OCI-LY1 (cell line): Measurements from ENCODE around the gene NUP98.
"Not testable (repeated sequence)": the region's sequence is repeated elsewhere in the genome, so short reads cannot be mapped to it uniquely, and the experiment has no call there.

ENCODE experiments used
- H2AFZ ChIP-seq: fragments of 200-600 bp; sonication (generic), shearing (Covaris generic); 2 replicates; pipeline ENCODE4 v1.6.0; 2014; ENCODE audit warnings: antibody characterized with exemption, mild to moderate bottlenecking, low read length
- H3F3A ChIP-seq: fragments of 200-600 bp; sonication (generic), shearing (Covaris generic); 2 replicates; pipeline ENCODE4 v1.6.0; 2014; ENCODE audit warnings: mild to moderate bottlenecking, antibody characterized with exemption, low read length, moderate library complexity; ENCODE audit not compliant: insufficient read depth
- H3K27ac ChIP-seq: fragments of 200-600 bp; sonication (generic); 2 replicates; pipeline ENCODE4 v1.5.1; 2014; ENCODE audit warnings: low read length, mixed run types, mild to moderate bottlenecking, low read depth; ENCODE audit not compliant: poor library complexity, severe bottlenecking
- H3K27me3 ChIP-seq: fragments of 200-600 bp; sonication (generic); 2 replicates; pipeline ENCODE4 v1.6.0; 2014; ENCODE audit warnings: antibody characterized with exemption, mild to moderate bottlenecking, low read length, moderate library complexity; ENCODE audit not compliant: insufficient read depth
- H3K36me3 ChIP-seq: fragments of 200-600 bp; sonication (generic); 2 replicates; pipeline ENCODE4 v1.6.1; 2014; ENCODE audit warnings: mild to moderate bottlenecking, antibody characterized with exemption, low read length, moderate library complexity, mixed read lengths; ENCODE audit not compliant: insufficient read depth
- H3K4me1 ChIP-seq: fragments of 200-600 bp; sonication (generic); 2 replicates; pipeline ENCODE4 v1.5.1; 2014; ENCODE audit warnings: mild to moderate bottlenecking, low read length, moderate library complexity; ENCODE audit not compliant: insufficient read depth, severe bottlenecking
- H3K4me2 ChIP-seq: fragments of 200-600 bp; sonication (generic), shearing (Covaris generic); 2 replicates; pipeline ENCODE4 v1.6.1; 2014; ENCODE audit warnings: low read length
- H3K4me3 ChIP-seq: fragments of 200-600 bp; sonication (generic); 2 replicates; pipeline ENCODE4 v1.5.1; 2014; ENCODE audit warnings: low read length, low read depth, mild to moderate bottlenecking, mixed read lengths; ENCODE audit not compliant: poor library complexity, severe bottlenecking
- H3K79me2 ChIP-seq: fragments of 200-600 bp; shearing (Covaris generic); 2 replicates; pipeline ENCODE4 v1.6.1; 2016; ENCODE audit warnings: mixed run types, low read length, mixed read lengths; ENCODE audit not compliant: insufficient read depth
- H3K9ac ChIP-seq: fragments of 200-600 bp; sonication (generic), shearing (Covaris generic); 2 replicates; pipeline ENCODE4 v1.6.1; 2014; ENCODE audit warnings: mild to moderate bottlenecking, low read length, mixed read lengths
- H3K9me2 ChIP-seq: fragments of 200-600 bp; sonication (generic), shearing (Covaris generic); 2 replicates; pipeline ENCODE4 v1.6.1; 2014; ENCODE audit warnings: low read depth, mild to moderate bottlenecking, low read length, mixed read lengths
- H3K9me3 ChIP-seq: fragments of 200-600 bp; shearing (Covaris generic); 2 replicates; pipeline ENCODE4 v1.6.1; 2014; ENCODE audit warnings: low read length, mixed read lengths
- H4K20me1 ChIP-seq: fragments of 200-600 bp; sonication (generic), shearing (Covaris generic); 2 replicates; pipeline ENCODE4 v1.6.0; 2016; ENCODE audit warnings: mild to moderate bottlenecking, low read length; ENCODE audit not compliant: insufficient read depth
- CTCF ChIP-seq: fragments of 200-600 bp; sonication (generic), shearing (Covaris generic); IDR thresholded peaks from 2 replicates; pipeline ENCODE4 v1.5.1; 2017; ENCODE audit warnings: mild to moderate bottlenecking, antibody characterized with exemption, low read length, moderate library complexity, mixed read lengths
- EZH2 ChIP-seq: fragments of 200-600 bp; sonication (generic), shearing (Covaris generic); IDR thresholded peaks from 2 replicates; pipeline ENCODE4 v1.8.0; 2017; ENCODE audit warnings: borderline replicate concordance, mixed run types, mild to moderate bottlenecking, antibody characterized with exemption, low read length, moderate library complexity, mixed read lengths

NUP98 gene

GRCh38 chr11:3659595-3660515 is 137.5 kb downstream of the NUP98 start:
- Histone ChIP-seq H3K4me3 (no peak overlapping the region), H3K27ac (no peak overlapping the region), H3K9me2 (no peaks in the 10 kb centered on the region), H3K36me3 (peaks cover 6% of the 10 kb centered on the region), H4K20me1 (no peaks in the 10 kb centered on the region), H3K27me3 (no peaks in the 10 kb centered on the region), H3F3A (no peaks in the 10 kb centered on the region), H3K4me2 (no peak overlapping the region), H3K4me1 (no peaks in the 10 kb centered on the region), H2AFZ (no peak overlapping the region), H3K9ac (no peak overlapping the region), H3K79me2 (no peaks in the 10 kb centered on the region), H3K9me3 (no peaks in the 10 kb centered on the region)
- TF ChIP-seq CTCF (no peak), EZH2 (no peak)

DNA sequence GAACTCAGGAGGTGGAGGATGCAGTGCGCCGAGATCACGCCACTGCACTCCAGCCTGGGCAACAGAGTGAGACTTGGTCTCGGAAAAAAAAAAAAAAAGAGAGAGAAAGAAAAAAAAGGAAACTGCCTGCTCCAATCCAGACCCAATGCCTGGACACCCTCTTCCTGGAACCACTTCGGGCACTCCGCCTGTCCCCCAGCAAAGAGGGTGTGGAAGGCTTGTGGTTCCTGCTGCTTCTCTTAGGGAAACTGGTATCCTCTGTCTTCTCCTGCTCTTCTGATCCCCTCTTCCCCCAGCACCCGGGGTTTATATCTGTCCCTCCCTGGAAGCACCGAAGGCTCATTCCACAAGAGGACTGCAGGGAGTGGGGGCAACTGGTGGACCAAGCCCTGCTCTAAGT is 139.1 kb downstream of the NUP98 start:
- no peak overlapping the region for H3K4me2 ChIP-seq
- no peaks in the 10 kb centered on the region for H3F3A ChIP-seq
- no peaks in the 10 kb centered on the region for H3K4me1 ChIP-seq
- H3K9ac ChIP-seq, result no peak overlapping the region
- H4K20me1 ChIP-seq, result no peaks in the 10 kb centered on the region
- no peak overlapping the region for H3K27ac ChIP-seq
- H3K27me3 ChIP-seq, result no peaks in the 10 kb centered on the region
- no peaks in the 10 kb centered on the region for H3K9me2 ChIP-seq
- no peaks in the 10 kb centered on the region for H3K36me3 ChIP-seq
- no peaks in the 10 kb centered on the region for H3K9me3 ChIP-seq
- H2AFZ ChIP-seq, result no peak overlapping the region
- no peaks in the 10 kb centered on the region for H3K79me2 ChIP-seq
- TF ChIP-seq CTCF, result no peak
- no peak for TF ChIP-seq EZH2
- no peak overlapping the region for H3K4me3 ChIP-seq

DNA sequence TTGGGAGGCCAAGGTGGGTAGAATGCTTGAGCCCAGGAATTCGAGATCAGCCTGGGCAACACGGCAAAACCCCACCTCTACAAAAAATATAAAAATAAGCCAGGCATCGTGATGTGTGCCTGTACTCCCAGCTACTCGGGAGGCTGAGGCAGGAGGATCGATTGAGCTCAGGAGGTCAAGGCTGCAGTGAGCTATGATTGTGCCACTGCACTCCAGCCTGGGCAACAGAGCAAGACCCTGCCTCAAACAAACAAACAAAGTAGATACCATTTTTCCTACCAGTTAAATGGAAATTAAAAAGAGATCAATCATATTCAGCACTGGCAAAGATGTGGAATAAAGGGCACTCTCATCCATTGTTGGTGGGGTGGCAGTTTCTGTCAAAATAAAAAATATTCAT is 140.0 kb downstream of the NUP98 start:
- not testable (repeated sequence) for H3K4me1 ChIP-seq

GRCh38 chr11:3655547-3655946 is 141.8 kb downstream of the NUP98 start:
- H3K9me3 ChIP-seq, result no peaks in the 10 kb centered on the region
- no peak for TF ChIP-seq EZH2
- no peak for TF ChIP-seq CTCF

More for the DNA sequence above, 140.0 kb downstream of the NUP98 start:
- H3K4me2 ChIP-seq, H3K79me2 ChIP-seq, H3K4me3 ChIP-seq, H3K9ac ChIP-seq, H3K27me3 ChIP-seq, H2AFZ ChIP-seq, H3F3A ChIP-seq, H4K20me1 ChIP-seq, H3K36me3 ChIP-seq, H3K27ac ChIP-seq, H3K9me3 ChIP-seq, H3K9me2 ChIP-seq: not testable (repeated sequence)

DNA sequence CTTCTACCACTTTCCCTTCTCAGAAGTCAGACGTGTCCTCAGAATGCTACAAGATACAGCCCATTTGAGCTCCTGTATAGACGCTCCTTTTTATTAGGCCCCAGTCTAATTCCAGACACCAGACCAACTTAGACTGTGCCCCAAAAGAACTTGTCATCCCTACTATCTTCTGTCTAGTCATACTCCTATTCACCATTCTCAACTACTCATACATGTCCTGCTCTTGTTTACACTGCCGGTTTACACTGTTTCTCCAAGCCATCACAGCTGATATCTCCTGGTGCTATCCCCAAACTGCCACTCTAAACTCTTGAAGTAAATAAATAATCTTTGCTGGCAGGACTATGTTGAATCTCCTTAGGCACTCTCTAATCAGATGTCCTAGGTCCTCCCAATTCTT is 144.8 kb downstream of the NUP98 start:
- H3K9ac ChIP-seq, H3K79me2 ChIP-seq, H3K36me3 ChIP-seq, H3K4me3 ChIP-seq, H2AFZ ChIP-seq, H3K27ac ChIP-seq, H3K9me3 ChIP-seq, H4K20me1 ChIP-seq, H3F3A ChIP-seq, H3K9me2 ChIP-seq, H3K4me1 ChIP-seq, H3K27me3 ChIP-seq, H3K4me2 ChIP-seq: not testable (repeated sequence)

More at GRCh38 chr11:3655547-3655946, 141.8 kb downstream of the NUP98 start:
- H3K4me2 ChIP-seq, result no peak overlapping the region
- no peak overlapping the region for H2AFZ ChIP-seq
- H3K36me3 ChIP-seq, result no peaks in the 10 kb centered on the region
- H3F3A ChIP-seq, result no peaks in the 10 kb centered on the region
- no peaks in the 10 kb centered on the region for H3K27me3 ChIP-seq
- H3K27ac ChIP-seq, result no peak overlapping the region
- H3K9me2 ChIP-seq, result no peaks in the 10 kb centered on the region
- H3K9ac ChIP-seq, result no peak overlapping the region
- no peaks in the 10 kb centered on the region for H3K4me1 ChIP-seq
- H3K4me3 ChIP-seq, result no peak overlapping the region
- H4K20me1 ChIP-seq, result no peaks in the 10 kb centered on the region
- no peaks in the 10 kb centered on the region for H3K79me2 ChIP-seq
